ENCODE results near the gene SDC4.

SDC4 gene

DNA sequence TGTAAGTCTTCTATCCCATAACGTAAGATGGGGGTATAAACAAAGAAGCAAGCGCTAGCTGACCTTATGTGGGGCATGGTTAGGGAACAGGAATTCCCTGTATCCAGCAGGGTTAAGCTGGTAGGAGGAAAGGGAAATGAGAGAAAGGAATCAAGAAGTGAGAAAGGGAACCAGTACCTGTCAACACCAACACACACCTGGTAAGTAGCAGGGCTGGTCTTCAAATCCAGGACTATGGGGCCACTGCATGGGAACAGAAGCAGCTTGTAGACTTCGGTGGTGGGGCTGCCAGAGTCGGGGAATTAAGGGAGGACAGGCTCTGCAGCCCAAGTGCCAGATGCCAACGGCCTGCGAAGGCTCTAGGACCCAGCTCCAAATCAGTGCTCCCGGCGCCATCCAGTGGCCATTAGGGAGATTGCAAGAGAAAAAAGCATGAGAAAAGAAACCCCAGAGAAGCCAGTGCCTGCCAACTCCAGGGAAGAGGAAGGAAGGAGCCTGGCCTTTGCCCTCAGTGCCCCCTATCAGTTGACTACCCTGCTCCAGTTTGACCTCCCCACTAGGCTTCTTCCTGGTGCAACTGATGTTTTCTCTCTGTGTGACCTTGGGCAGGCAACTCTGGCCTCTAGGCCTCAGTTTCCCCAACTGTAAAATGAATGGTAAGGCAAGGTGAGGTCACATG, 57.4 kb downstream of the SDC4 start (continued):
- TF ChIP-seq, protein P1, sequence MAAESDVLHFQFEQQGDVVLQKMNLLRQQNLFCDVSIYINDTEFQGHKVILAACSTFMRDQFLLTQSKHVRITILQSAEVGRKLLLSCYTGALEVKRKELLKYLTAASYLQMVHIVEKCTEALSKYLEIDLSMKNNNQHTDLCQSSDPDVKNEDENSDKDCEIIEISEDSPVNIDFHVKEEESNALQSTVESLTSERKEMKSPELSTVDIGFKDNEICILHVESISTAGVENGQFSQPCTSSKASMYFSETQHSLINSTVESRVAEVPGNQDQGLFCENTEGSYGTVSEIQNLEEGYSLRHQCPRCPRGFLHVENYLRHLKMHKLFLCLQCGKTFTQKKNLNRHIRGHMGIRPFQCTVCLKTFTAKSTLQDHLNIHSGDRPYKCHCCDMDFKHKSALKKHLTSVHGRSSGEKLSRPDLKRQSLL (tag by site-specific recombination; IDR thresholded peaks at IDR 0.05): peak; percentile 86
- no peak for TF ChIP-seq SP7 (tag by site-specific recombination; IDR thresholded peaks at IDR 0.05)
- TF ChIP-seq, protein P2, sequence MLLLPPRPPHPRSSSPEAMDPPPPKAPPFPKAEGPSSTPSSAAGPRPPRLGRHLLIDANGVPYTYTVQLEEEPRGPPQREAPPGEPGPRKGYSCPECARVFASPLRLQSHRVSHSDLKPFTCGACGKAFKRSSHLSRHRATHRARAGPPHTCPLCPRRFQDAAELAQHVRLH (tag by site-specific recombination; IDR thresholded peaks at IDR 0.05): no peak
- TF ChIP-seq, protein P3, sequence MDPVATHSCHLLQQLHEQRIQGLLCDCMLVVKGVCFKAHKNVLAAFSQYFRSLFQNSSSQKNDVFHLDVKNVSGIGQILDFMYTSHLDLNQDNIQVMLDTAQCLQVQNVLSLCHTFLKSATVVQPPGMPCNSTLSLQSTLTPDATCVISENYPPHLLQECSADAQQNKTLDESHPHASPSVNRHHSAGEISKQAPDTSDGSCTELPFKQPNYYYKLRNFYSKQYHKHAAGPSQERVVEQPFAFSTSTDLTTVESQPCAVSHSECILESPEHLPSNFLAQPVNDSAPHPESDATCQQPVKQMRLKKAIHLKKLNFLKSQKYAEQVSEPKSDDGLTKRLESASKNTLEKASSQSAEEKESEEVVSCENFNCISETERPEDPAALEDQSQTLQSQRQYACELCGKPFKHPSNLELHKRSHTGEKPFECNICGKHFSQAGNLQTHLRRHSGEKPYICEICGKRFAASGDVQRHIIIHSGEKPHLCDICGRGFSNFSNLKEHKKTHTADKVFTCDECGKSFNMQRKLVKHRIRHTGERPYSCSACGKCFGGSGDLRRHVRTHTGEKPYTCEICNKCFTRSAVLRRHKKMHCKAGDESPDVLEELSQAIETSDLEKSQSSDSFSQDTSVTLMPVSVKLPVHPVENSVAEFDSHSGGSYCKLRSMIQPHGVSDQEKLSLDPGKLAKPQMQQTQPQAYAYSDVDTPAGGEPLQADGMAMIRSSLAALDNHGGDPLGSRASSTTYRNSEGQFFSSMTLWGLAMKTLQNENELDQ (tag by site-specific recombination; IDR thresholded peaks at IDR 0.05; ENCODE audit: low read depth): no peak
- TF ChIP-seq ZNF530 (tag by site-specific recombination; IDR thresholded peaks at IDR 0.05; ENCODE audit: low read depth): no peak
- TF ChIP-seq ZSCAN16 (tag by site-specific recombination; IDR thresholded peaks at IDR 0.05): peak; percentile 80; the same call in 1 of the 2 replicates
- TF ChIP-seq ZNF600 (tag by site-specific recombination; IDR thresholded peaks at IDR 0.05): peak; percentile 75
- 0 out of 2 replicates have a peak, but pooled peaks have one; percentile 21 for TF ChIP-seq ZBTB17 (tag by site-specific recombination; IDR thresholded peaks at IDR 0.05)
- TF ChIP-seq ZEB2 (tag by site-specific recombination; IDR thresholded peaks at IDR 0.05): no peak
- TF ChIP-seq, protein P4, sequence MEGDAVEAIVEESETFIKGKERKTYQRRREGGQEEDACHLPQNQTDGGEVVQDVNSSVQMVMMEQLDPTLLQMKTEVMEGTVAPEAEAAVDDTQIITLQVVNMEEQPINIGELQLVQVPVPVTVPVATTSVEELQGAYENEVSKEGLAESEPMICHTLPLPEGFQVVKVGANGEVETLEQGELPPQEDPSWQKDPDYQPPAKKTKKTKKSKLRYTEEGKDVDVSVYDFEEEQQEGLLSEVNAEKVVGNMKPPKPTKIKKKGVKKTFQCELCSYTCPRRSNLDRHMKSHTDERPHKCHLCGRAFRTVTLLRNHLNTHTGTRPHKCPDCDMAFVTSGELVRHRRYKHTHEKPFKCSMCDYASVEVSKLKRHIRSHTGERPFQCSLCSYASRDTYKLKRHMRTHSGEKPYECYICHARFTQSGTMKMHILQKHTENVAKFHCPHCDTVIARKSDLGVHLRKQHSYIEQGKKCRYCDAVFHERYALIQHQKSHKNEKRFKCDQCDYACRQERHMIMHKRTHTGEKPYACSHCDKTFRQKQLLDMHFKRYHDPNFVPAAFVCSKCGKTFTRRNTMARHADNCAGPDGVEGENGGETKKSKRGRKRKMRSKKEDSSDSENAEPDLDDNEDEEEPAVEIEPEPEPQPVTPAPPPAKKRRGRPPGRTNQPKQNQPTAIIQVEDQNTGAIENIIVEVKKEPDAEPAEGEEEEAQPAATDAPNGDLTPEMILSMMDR (tag by site-specific recombination; IDR thresholded peaks at IDR 0.05): peak; percentile 79
- no peak for TF ChIP-seq SCRT1 (tag by site-specific recombination; IDR thresholded peaks at IDR 0.05; ENCODE audit: borderline replicate concordance)
- no peak for TF ChIP-seq ZNF155 (tag by site-specific recombination; IDR thresholded peaks at IDR 0.05)
- TF ChIP-seq, protein P5, sequence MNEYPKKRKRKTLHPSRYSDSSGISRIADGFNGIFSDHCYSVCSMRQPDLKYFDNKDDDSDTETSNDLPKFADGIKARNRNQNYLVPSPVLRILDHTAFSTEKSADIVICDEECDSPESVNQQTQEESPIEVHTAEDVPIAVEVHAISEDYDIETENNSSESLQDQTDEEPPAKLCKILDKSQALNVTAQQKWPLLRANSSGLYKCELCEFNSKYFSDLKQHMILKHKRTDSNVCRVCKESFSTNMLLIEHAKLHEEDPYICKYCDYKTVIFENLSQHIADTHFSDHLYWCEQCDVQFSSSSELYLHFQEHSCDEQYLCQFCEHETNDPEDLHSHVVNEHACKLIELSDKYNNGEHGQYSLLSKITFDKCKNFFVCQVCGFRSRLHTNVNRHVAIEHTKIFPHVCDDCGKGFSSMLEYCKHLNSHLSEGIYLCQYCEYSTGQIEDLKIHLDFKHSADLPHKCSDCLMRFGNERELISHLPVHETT (tag by site-specific recombination; IDR thresholded peaks at IDR 0.05): no peak
- TF ChIP-seq ZXDB (tag by site-specific recombination; IDR thresholded peaks at IDR 0.05): no peak
- TF ChIP-seq, protein P6, sequence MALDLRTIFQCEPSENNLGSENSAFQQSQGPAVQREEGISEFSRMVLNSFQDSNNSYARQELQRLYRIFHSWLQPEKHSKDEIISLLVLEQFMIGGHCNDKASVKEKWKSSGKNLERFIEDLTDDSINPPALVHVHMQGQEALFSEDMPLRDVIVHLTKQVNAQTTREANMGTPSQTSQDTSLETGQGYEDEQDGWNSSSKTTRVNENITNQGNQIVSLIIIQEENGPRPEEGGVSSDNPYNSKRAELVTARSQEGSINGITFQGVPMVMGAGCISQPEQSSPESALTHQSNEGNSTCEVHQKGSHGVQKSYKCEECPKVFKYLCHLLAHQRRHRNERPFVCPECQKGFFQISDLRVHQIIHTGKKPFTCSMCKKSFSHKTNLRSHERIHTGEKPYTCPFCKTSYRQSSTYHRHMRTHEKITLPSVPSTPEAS (tag by site-specific recombination; IDR thresholded peaks at IDR 0.05): no peak
- TF ChIP-seq ZBTB48 (tag by site-specific recombination; IDR thresholded peaks at IDR 0.05): peak; percentile 64
- TF ChIP-seq ZFP41 (tag by site-specific recombination; IDR thresholded peaks at IDR 0.05; ENCODE audit: borderline replicate concordance): no peak
- peak; percentile 91 for TF ChIP-seq PRDM1 (tag by site-specific recombination; IDR thresholded peaks at IDR 0.05)
- TF ChIP-seq ZNF596 (tag by site-specific recombination; IDR thresholded peaks at IDR 0.05): no peak
- peak; percentile 75 for TF ChIP-seq GFI1B (tag by site-specific recombination; IDR thresholded peaks at IDR 0.05)
- TF ChIP-seq ZNF335 (tag by site-specific recombination; conservative IDR thresholded peaks at IDR 0.05): peak; percentile 26; the same call in 1 of the 2 replicates
- no peak for TF ChIP-seq ZNF433 (tag by site-specific recombination; IDR thresholded peaks at IDR 0.05; ENCODE audit: low read depth)
- TF ChIP-seq, protein P7, sequence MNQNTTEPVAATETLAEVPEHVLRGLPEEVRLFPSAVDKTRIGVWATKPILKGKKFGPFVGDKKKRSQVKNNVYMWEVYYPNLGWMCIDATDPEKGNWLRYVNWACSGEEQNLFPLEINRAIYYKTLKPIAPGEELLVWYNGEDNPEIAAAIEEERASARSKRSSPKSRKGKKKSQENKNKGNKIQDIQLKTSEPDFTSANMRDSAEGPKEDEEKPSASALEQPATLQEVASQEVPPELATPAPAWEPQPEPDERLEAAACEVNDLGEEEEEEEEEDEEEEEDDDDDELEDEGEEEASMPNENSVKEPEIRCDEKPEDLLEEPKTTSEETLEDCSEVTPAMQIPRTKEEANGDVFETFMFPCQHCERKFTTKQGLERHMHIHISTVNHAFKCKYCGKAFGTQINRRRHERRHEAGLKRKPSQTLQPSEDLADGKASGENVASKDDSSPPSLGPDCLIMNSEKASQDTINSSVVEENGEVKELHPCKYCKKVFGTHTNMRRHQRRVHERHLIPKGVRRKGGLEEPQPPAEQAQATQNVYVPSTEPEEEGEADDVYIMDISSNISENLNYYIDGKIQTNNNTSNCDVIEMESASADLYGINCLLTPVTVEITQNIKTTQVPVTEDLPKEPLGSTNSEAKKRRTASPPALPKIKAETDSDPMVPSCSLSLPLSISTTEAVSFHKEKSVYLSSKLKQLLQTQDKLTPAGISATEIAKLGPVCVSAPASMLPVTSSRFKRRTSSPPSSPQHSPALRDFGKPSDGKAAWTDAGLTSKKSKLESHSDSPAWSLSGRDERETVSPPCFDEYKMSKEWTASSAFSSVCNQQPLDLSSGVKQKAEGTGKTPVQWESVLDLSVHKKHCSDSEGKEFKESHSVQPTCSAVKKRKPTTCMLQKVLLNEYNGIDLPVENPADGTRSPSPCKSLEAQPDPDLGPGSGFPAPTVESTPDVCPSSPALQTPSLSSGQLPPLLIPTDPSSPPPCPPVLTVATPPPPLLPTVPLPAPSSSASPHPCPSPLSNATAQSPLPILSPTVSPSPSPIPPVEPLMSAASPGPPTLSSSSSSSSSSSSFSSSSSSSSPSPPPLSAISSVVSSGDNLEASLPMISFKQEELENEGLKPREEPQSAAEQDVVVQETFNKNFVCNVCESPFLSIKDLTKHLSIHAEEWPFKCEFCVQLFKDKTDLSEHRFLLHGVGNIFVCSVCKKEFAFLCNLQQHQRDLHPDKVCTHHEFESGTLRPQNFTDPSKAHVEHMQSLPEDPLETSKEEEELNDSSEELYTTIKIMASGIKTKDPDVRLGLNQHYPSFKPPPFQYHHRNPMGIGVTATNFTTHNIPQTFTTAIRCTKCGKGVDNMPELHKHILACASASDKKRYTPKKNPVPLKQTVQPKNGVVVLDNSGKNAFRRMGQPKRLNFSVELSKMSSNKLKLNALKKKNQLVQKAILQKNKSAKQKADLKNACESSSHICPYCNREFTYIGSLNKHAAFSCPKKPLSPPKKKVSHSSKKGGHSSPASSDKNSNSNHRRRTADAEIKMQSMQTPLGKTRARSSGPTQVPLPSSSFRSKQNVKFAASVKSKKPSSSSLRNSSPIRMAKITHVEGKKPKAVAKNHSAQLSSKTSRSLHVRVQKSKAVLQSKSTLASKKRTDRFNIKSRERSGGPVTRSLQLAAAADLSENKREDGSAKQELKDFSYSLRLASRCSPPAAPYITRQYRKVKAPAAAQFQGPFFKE (tag by site-specific recombination; IDR thresholded peaks at IDR 0.05; ENCODE audit: borderline replicate concordance): no peak
- no peak for TF ChIP-seq KLF1 (tag by site-specific recombination; IDR thresholded peaks at IDR 0.05)

Data from HEK293 (cell line).